SK-N-SH (cell line): ENCODE results near the gene PRB3. TPM values are rescaled to one million over a fixed set of nuclear protein-coding genes. Genes with fewer than 3 reads are reported as not detected.

Experiments
- CTCF ChIA-PET: fragments of 300-600, 350-600 bp; formaldehyde crosslinking; extraction: SDS; loops from one replicate; lab custom pipeline; 2021; lab: Yijun Ruan, JAX
- POLR2A ChIA-PET: fragments of 350-600 bp; sonication (Branson Sonifier 250); formaldehyde crosslinking; extraction: SDS; loops from one replicate; lab custom pipeline; 2020; ENCODE audit warnings: antibody characterized with exemption, inconsistent platforms; lab: Yijun Ruan, JAX
- DNase-seq: peaks from one replicate; pipeline ENCODE4 v3.0.0; 2012
- H2AFZ ChIP-seq: fragments of 200-600 bp; sonication (generic); 2 replicates; pipeline ENCODE4 v1.8.1; 2016; ENCODE audit warnings: antibody characterized with exemption, mild to moderate bottlenecking, low read depth
- H3F3A ChIP-seq: fragments of 200-600 bp; sonication (generic); replicated peaks from 2 replicates; pipeline ENCODE3; 2016; ENCODE audit warnings: antibody characterized with exemption, mild to moderate bottlenecking; ENCODE audit not compliant: insufficient read depth
- H3K27ac ChIP-seq, 2 experiments: fragments of 200-500 bp in 1 of 2; fragments of 200-600 bp in 1 of 2; sonication (Bioruptor generic) in 1 of 2; sonication (generic), shearing (Covaris generic) in 1 of 2; 2 replicates each; pipeline versions ENCODE4 v1.5.1 to v1.6.1; 2014 to 2016; ENCODE audit warnings: low read depth in 2 of 2, inconsistent platforms in 1 of 2, low read length in 1 of 2, mild to moderate bottlenecking in 1 of 2, mixed read lengths in 1 of 2
- H3K27me3 ChIP-seq: fragments of 200-600 bp; sonication (generic), shearing (Covaris generic); 2 replicates; pipeline ENCODE4 v1.6.1; 2016; ENCODE audit warnings: mixed run types; ENCODE audit not compliant: insufficient read depth
- H3K36me3 ChIP-seq, 2 experiments: fragments of 200-500 bp in 1 of 2; fragments of 200-600 bp in 1 of 2; sonication (Bioruptor generic) in 1 of 2; sonication (generic) in 1 of 2; replicated peaks in 1 of 2; 2 replicates each; pipeline versions ENCODE3 to v1.5.1; 2014 to 2016; ENCODE audit warnings: low read length in 1 of 2, mild to moderate bottlenecking in 1 of 2; ENCODE audit not compliant: insufficient read depth in 2 of 2, control insufficient read depth in 1 of 2
- H3K4me1 ChIP-seq, 2 experiments: fragments of 200-500 bp in 1 of 2; fragments of 200-600 bp in 1 of 2; sonication (Bioruptor generic) in 1 of 2; sonication (generic), shearing (Covaris generic) in 1 of 2; 2 replicates each; pipeline versions ENCODE4 v1.5.1 to v1.6.1; 2014 to 2016; ENCODE audit warnings: low read depth in 1 of 2, low read length in 1 of 2, mixed run types in 1 of 2; ENCODE audit not compliant: insufficient read depth in 2 of 2, control insufficient read depth in 1 of 2
- H3K4me2 ChIP-seq: fragments of 200-600 bp; sonication (generic), shearing (Covaris generic); 2 replicates; pipeline ENCODE4 v1.6.1; 2017; ENCODE audit warnings: mixed run types
- H3K4me3 ChIP-seq, 2 experiments: fragments of 200-500 bp in 1 of 2; fragments of 200-600 bp in 1 of 2; sonication (Bioruptor generic) in 1 of 2; sonication (generic), shearing (Covaris generic) in 1 of 2; 2 replicates each; pipeline versions ENCODE4 v1.5.1 to v1.8.1; 2014 to 2016; ENCODE audit warnings: low read depth in 2 of 2, inconsistent platforms in 1 of 2, low read length in 1 of 2, mild to moderate bottlenecking in 1 of 2, mixed read lengths in 1 of 2, moderate library complexity in 1 of 2
- H3K79me2 ChIP-seq: fragments of 200-600 bp; sonication (generic); 2 replicates; pipeline ENCODE4 v1.8.1; 2017; ENCODE audit warnings: mild to moderate bottlenecking; ENCODE audit not compliant: insufficient read depth
- H3K9ac ChIP-seq: fragments of 200-600 bp; sonication (generic); 2 replicates; pipeline ENCODE4 v1.6.1; 2017; ENCODE audit warnings: mixed run types
- H3K9me2 ChIP-seq: fragments of 200-600 bp; sonication (generic); 2 replicates; pipeline ENCODE4 v1.6.1; 2017; ENCODE audit warnings: mixed run types
- H3K9me3 ChIP-seq: fragments of 200-600 bp; sonication (generic); 2 replicates; pipeline ENCODE4 v1.6.1; 2017; ENCODE audit warnings: mixed run types, mild to moderate bottlenecking, moderate library complexity
- H4K20me1 ChIP-seq: fragments of 200-600 bp; sonication (generic); 2 replicates; pipeline ENCODE4 v1.6.1; 2017; ENCODE audit warnings: mild to moderate bottlenecking, mixed run types; ENCODE audit not compliant: insufficient read depth
- CTCF ChIP-seq: fragments of 200-600 bp; sonication (generic); IDR thresholded peaks from 2 replicates; pipeline ENCODE4 v1.6.1; 2017; ENCODE audit warnings: antibody characterized with exemption, mild to moderate bottlenecking, moderate library complexity
- GABPA ChIP-seq: IDR thresholded peaks from 2 replicates; pipeline ENCODE4 v1.4.0; 2012; ENCODE audit warnings: low read depth, mild to moderate bottlenecking
- GATA2 ChIP-seq: sonication (generic); formaldehyde crosslinking; IDR thresholded peaks from 2 replicates; pipeline ENCODE4 v1.5.0; 2020; ENCODE audit warnings: mild to moderate bottlenecking, missing genetic modification reagents
- MEF2A ChIP-seq: IDR thresholded peaks from 2 replicates; pipeline ENCODE4 v1.4.0; 2012; ENCODE audit warnings: low read depth, borderline replicate concordance
- PBX3 ChIP-seq: IDR thresholded peaks from 2 replicates; pipeline ENCODE4; 2012
- RAD21 ChIP-seq: IDR thresholded peaks from 2 replicates; pipeline ENCODE4 v1.6.1; 2012; ENCODE audit warnings: mild to moderate bottlenecking, low read length
- RXRA ChIP-seq: IDR thresholded peaks from 2 replicates; pipeline ENCODE4 v1.4.0; 2012; ENCODE audit warnings: low read depth, mild to moderate bottlenecking, borderline replicate concordance
- SMC3 ChIP-seq: IDR thresholded peaks from 2 replicates; pipeline ENCODE4 v1.6.1; 2012; ENCODE audit warnings: low read depth, low read length, improper control_type of control experiment
- TAF1 ChIP-seq: IDR thresholded peaks from 2 replicates; pipeline ENCODE4 v1.6.1; 2012; ENCODE audit warnings: low read depth, mild to moderate bottlenecking, low read length, moderate library complexity, borderline replicate concordance
- TCF12 ChIP-seq: IDR thresholded peaks from 2 replicates; pipeline ENCODE4 v1.4.0; 2012
- TEAD4 ChIP-seq: IDR thresholded peaks from 2 replicates; pipeline ENCODE4 v1.4.0; 2012; ENCODE audit warnings: mild to moderate bottlenecking, borderline replicate concordance; ENCODE audit not compliant: insufficient read depth
- USF1 ChIP-seq: IDR thresholded peaks from 2 replicates; pipeline ENCODE4 v1.4.0; 2012; ENCODE audit warnings: low read depth, borderline replicate concordance
- ZBTB33 ChIP-seq: IDR thresholded peaks from 2 replicates; pipeline ENCODE4 v1.4.0; 2012; ENCODE audit warnings: low read depth, borderline replicate concordance
- WGBS: methylation state at CpG from one replicate; pipeline ENCODE4 v1.1.6; 2017; ENCODE audit warnings: low lambda C conversion rate; 5-methylcytosine and 5-hydroxymethylcytosine counted together
- polyA plus RNA-seq, 3 experiments: library from polyadenylated mRNA; depleted of rRNA; stranded (reverse); fragments of >200 nt; gene quantifications; 2 replicates each; pipeline ENCODE4 v1.2.3, GENCODE V29; 2012

The PRB3 gene
- polyA plus RNA-seq, 1 of the 3 experiments (the other 2 are of a cell fraction), result not detected

- TF ChIP-seq USF1, result no peak
- no peak for TF ChIP-seq MEF2A
- TF ChIP-seq GATA2 (CRISPR knock-in tag), result no peak
- TF ChIP-seq RXRA, result no peak
- TF ChIP-seq TAF1, result no peak
- TF ChIP-seq GABPA, result no peak
- TF ChIP-seq TCF12, result no peak
Observed at GRCh38 chr12:11238275-11238674, 31.2 kb downstream of the PRB3 start (continued).

- no peak for DNase-seq
- Histone ChIP-seq H2AFZ (no peak overlapping the region), H3K27me3 (no peaks in the 10 kb centered on the region), H3K9me2 (no peaks in the 10 kb centered on the region), H3K9ac (no peak overlapping the region), H4K20me1 (no peaks in the 10 kb centered on the region), H3F3A (no peaks in the 10 kb centered on the region), H3K9me3 (no peaks in the 10 kb centered on the region), H3K4me2 (no peak overlapping the region), H3K36me3 (no peaks in the 10 kb centered on the region), H3K27ac (no peak overlapping the region), H3K4me1 (no peaks in the 10 kb centered on the region), H3K79me2 (no peaks in the 10 kb centered on the region), H3K4me3 (no peak overlapping the region)
- CTCF ChIA-PET, result interaction anchor here (1.4 to 2.0 kb wide), 2 partner anchors 34 to 253 kb away, joined by 3 to 5 read pairs; no protein-coding TSS in a partner anchor
- no peak for TF ChIP-seq PBX3
- no peak for TF ChIP-seq ZBTB33
- 21% methylated on average over 5 of the region's 5 CpGs for WGBS
- POLR2A ChIA-PET, result no interaction called here
Observed at GRCh38 chr12:11233532-11233931, 36.0 kb downstream of the PRB3 start.

- no peak overlapping the region for H3K4me2 ChIP-seq
- no peaks in the 10 kb centered on the region for H3K4me1 ChIP-seq
- H3K36me3 ChIP-seq, result no peaks in the 10 kb centered on the region
- no peaks in the 10 kb centered on the region for H3K79me2 ChIP-seq
- H3K9ac ChIP-seq, result no peak overlapping the region
- CTCF ChIA-PET, result interaction anchor here (0.7 to 7.2 kb wide), 10 partner anchors 9 to 457 kb away, joined by 3 to 59 read pairs (median 4); no protein-coding TSS in a partner anchor
- no peaks in the 10 kb centered on the region for H3K9me3 ChIP-seq
- peak; percentile 75 for TF ChIP-seq CTCF
- TF ChIP-seq TEAD4, result no peak
- peak; percentile 73 for TF ChIP-seq SMC3
- TF ChIP-seq RAD21, result peak; percentile 69
- TF ChIP-seq, all 33 proteins: peak for 3
- Histone ChIP-seq H4K20me1 (no peaks in the 10 kb centered on the region), H3K27ac (no peak overlapping the region), H3F3A (no peaks in the 10 kb centered on the region), H2AFZ (no peak overlapping the region), H3K27me3 (no peaks in the 10 kb centered on the region), H3K4me3 (no peak overlapping the region; a peak in 1 of 4 replicates), H3K9me2 (no peaks in the 10 kb centered on the region)
- 24% methylated on average over 5 of the region's 5 CpGs for WGBS
- POLR2A ChIA-PET, result no interaction called here
- peak; percentile 40 for DNase-seq
Observed at GRCh38 chr12:11228296-11228879, 41.1 kb downstream of the PRB3 start.
